ENCODE measurements around the gene SPAG17. TPM values are rescaled to one million over a fixed set of nuclear protein-coding genes. Genes with fewer than 3 reads are reported as not detected.

SPAG17 gene
- total RNA-seq, 1 donor from 2014 or later: 1.2 TPM

GRCh38 chr1:118075116-118075515 lies 109.9 kb downstream of the SPAG17 start:
- no peak for TF ChIP-seq CTCF (conservative IDR thresholded peaks at IDR 0.05; ENCODE audit: low read depth, low read length)
- H3K4me3 ChIP-seq (ENCODE audit: low read depth, low read length): no peak overlapping the region
- no peak for DNase-seq (ENCODE audit: low read depth)

GRCh38 chr1:118073648-118074435 lies 111.2 kb downstream of the SPAG17 start:
- no peak for DNase-seq (ENCODE audit: low read depth)
- TF ChIP-seq CTCF (conservative IDR thresholded peaks at IDR 0.05; ENCODE audit: low read depth, low read length): no peak
- H3K4me3 ChIP-seq (ENCODE audit: low read depth, low read length): no peak overlapping the region

DNA sequence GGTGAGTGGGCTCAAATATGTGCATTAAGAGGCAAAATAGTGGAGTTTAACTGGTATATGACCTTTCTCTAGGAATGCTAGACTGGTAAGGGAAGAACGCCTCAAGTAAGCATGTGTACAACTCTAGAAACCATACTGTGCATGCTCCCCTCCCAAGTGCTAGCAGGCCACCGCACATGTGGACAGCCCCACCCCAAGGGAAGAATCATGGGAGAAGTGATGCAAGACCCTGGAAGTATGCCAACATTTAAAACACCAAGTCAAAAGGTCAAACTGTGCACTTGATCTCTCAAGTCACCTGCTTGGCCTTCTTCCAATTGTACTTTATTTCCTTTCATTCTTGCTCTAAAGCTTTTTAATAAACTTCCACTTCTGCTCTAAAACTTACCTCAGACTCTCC lies 135.0 kb downstream of the SPAG17 start:
- no peak for TF ChIP-seq CTCF (conservative IDR thresholded peaks at IDR 0.05; ENCODE audit: low read depth, low read length)
- peak; percentile 7 for DNase-seq (ENCODE audit: low read depth)

GRCh38 chr1:118047650-118048224 lies 137.3 kb downstream of the SPAG17 start:
- H3K4me3 ChIP-seq (ENCODE audit: low read depth, low read length): no peak overlapping the region
- no peak for DNase-seq (ENCODE audit: low read depth)
- TF ChIP-seq CTCF (conservative IDR thresholded peaks at IDR 0.05; ENCODE audit: low read depth, low read length): no peak

More for the DNA sequence above, 135.0 kb downstream of the SPAG17 start:
- H3K4me3 ChIP-seq (ENCODE audit: low read depth, low read length): no peak overlapping the region

DNA sequence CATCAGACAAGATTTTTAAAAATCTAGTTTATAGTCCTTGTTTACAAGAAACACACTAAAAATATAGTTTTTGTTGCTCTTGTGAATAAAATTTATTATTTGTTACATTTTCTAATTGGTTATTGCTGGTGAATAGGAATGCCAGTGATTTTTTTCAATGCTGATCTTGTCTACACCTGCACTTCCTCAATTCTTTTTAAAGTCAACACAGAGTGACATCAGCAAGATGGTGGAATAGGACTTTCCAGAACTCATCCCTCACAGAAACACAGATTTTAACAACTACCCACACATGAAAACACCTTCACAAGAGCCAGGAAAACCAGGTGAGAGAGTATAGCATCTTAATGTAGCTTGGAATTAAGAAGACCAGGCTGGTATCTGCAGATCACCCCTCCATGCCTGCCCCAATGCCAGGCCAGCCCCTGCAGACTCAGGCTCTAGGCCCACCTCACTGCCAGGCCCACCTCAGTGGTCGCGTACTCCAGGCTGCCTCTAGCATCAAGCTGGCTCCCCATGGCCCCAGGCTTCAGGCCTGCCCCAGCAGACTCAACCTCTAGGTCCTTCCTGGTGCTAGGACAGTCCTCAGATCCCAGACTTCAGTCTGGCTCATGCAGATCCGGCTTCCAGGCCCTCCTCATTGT lies 137.9 kb downstream of the SPAG17 start:
- no peak for TF ChIP-seq CTCF (conservative IDR thresholded peaks at IDR 0.05; ENCODE audit: low read depth, low read length)
- H3K4me3 ChIP-seq (ENCODE audit: low read depth, low read length): no peak overlapping the region
- no peak for DNase-seq (ENCODE audit: low read depth)

GRCh38 chr1:118043624-118044023 lies 141.4 kb downstream of the SPAG17 start:
- H3K4me3 ChIP-seq (ENCODE audit: low read depth, low read length): no peak overlapping the region
- no peak for TF ChIP-seq CTCF (conservative IDR thresholded peaks at IDR 0.05; ENCODE audit: low read depth, low read length)
- DNase-seq (ENCODE audit: low read depth): no peak

Measured in epithelial cell of proximal tubule (primary cell).